AG20443 (cell line): ENCODE results near the gene ITPKB.
"Not testable (repeated sequence)": the region's sequence is repeated elsewhere in the genome, so short reads cannot be mapped to it uniquely, and the experiment has no call there.

Source experiments
- DNase-seq: peaks from one replicate; pipeline ENCODE4 v3.0.0; 2012; ENCODE audit warnings: low spot score, mixed read lengths

ITPKB gene

DNA sequence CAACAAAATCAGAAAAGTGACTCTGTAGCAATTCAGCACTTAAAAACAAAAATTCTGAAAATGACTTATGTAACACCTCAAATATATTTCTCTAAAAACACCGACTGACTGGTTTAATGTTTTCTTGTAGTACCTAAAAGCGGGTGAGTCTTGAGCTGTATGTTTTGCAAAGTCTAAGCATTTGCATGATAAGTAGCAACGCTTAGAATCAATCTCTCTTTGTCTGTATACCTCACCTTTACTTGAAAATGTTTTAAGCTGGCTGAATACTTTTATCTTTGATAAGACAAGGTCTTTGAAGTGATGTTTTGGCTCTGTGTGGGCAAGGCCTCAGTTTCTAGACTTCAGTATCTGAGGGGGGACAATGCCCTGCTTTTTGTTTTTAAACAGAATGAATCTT lies 8.2 kb downstream of the ITPKB start:
- DNase-seq, result no peak

DNA sequence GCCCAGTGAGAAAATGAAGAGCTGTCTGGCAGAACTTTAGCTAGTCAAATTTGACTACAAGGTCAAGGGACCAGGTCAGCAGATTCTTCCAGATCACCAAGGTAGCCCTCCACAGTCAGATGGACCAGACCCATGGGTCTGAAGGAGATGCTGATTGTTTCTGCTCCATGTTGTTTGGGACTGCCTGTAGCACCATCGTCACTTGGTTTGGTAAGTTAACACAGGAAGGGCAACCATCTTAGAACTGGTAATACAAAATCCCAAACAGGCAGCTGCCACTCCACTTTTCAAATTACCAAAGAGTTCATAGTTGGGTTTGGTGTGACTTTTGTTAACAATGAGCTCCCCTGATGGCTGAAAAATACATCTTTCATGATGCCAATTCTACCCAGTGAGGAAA lies 9.0 kb downstream of the ITPKB start:
- no peak for DNase-seq

DNA sequence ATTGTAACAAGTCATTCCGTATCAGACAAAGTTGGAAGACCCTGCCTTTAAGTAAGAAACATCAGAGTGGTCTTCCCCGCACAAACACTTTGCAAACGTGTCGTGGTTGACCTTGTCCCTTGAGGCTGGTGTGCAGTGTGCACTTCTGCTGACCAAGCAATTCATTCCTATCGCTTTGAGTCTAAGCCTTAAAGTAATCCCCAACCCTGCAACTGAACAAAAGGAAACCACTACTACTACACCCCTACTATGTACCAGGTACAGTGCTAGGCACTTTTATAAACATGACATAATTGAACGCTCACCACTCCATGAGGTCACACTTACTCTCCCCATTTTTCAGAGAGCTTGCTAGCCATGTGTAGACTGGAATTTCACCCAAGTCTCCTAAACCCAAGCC lies 10.6 kb downstream of the ITPKB start:
- no peak for DNase-seq

DNA sequence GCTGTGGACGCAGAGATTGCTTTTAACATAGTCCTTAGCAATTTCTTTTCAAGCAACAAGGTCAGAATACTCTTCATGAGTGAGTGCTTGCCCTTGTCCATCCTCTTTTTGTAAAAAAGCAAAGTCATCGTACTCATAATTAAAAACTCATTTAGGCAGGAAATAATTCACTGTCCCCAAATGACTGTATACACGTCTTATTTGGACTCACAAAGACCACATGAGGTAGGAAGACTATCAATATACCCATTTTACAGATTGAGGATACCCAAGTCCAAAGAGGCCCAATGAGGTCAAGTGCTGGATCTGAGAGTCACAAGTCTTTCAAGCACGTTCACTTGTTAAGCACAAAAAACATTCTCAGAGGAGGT lies 13.2 kb downstream of the ITPKB start:
- DNase-seq, result no peak

DNA sequence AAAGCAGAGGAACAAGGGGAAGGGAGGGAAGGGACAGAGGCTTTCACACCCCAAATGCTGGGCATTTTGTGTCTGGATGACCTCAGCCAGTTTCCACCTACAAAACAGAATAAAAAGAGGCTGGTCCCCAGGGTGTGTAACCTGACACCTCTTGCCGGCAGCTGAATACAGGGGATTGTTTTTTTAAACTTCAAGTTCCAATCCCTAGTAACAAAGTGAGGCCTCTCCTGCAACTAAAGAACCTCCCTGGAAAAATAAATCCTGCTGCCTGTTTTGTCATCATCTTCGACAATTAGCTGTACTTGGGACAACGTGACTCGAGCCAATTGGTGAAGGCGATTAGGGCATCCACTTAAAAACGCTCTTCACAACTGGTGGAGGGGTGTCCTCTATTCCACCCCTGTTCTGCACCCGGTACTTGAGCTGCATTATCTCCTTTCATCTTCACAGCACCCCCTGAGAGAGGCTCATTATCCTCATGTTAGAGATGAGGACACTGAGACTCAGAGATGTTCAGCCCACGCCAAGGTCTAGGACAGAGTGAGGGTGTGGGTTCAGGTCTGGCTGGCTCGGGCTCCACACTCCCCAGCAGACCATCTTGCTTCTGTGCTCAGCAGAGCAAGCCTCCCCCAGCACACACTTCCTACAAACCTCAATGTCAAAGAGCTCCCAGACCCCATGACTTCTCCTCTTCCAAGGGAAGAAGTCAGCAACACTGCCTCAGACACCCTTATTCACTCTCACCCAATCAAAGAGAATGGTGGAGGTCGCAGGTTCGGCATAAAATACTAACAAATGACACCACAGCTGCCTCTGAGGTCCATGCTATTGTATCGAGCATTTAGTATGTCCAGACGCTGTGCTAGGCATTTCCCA lies 15.2 kb downstream of the ITPKB start:
- peak; percentile 56 for DNase-seq

DNA sequence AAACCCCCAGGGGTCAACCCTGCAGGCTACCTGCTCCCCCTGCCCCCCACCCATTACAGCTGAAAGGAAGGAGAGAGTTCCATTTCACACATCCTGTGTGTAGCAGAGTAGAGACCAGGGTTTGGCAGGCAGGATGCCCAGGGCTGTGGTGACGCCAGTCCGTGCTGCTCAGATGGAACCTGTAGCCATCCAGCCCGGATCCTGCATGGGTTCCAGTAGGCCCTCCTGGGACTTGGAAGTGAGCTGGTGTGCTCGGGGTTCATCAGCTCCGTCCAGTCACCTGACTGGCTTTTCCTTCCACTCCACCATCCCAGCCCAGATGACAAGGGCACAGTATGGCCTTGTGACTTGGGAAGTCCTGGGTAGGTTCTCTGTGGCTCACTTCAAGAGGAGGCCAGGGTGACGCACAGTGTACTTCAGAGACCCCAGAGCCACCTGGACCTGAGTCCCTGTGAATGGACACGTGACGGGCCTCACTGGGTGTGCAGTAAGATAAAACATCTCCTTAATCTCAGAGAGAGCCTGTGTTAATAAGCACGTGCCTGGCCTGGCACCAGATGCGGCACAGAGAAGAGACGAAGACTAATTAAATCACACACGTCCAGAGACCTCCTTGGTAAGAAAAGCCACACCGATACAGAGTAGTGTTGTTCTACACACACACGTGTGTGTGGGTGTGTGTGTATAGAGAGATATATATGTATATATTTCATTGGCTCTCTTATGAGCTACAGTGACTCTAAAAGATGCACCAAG lies 16.0 kb downstream of the ITPKB start:
- no peak for DNase-seq

DNA sequence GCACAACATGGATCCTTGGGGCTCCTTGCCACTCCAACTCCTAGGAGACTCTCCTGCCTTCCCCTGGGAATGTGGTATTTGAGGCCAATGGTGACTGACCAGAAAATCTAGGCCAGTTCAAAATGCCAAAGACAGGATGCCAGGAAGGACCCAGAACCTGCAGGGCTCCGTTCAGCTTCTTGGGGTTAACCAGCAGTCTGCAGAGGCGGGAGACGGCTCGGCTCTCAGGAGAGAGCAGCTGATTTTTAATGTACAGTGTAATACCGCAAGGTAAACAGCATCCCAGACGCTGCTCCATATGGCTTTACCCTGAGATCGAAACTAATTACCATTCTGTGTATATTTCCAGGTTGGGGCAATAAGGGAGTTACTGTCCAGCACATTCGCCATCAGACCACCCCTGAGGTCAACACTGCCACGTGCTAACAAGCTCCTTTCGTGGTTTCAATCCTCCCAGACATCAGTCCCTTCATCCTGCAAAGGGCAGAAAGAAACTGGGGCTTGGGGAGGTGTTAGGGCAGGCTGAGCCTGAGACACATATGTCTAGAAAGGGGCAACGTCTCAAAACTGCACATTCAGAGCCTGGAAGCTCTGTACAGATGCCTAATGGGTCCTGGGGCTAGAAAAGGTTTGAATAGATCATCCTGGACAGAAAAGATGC lies 16.7 kb downstream of the ITPKB start:
- no peak for DNase-seq

DNA sequence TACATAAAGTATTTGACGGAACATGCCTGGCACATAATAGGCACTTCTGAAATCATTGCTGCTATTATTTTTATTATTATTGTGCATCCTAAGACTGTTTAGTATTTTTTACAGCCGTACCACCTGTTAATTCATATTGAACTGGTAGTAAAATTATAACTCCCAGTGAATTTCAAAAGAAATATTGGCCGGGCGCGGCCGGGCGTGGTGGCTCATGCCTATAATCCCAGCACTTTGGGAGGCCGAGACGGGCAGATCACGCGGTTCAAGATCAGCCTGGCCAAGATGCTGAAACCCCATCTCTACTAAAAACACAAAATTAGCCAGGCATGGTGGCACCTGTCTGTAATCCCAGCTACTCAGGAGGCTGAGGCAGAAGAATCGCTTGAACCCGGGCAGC lies 18.5 kb downstream of the ITPKB start:
- DNase-seq, result not testable (repeated sequence)

DNA sequence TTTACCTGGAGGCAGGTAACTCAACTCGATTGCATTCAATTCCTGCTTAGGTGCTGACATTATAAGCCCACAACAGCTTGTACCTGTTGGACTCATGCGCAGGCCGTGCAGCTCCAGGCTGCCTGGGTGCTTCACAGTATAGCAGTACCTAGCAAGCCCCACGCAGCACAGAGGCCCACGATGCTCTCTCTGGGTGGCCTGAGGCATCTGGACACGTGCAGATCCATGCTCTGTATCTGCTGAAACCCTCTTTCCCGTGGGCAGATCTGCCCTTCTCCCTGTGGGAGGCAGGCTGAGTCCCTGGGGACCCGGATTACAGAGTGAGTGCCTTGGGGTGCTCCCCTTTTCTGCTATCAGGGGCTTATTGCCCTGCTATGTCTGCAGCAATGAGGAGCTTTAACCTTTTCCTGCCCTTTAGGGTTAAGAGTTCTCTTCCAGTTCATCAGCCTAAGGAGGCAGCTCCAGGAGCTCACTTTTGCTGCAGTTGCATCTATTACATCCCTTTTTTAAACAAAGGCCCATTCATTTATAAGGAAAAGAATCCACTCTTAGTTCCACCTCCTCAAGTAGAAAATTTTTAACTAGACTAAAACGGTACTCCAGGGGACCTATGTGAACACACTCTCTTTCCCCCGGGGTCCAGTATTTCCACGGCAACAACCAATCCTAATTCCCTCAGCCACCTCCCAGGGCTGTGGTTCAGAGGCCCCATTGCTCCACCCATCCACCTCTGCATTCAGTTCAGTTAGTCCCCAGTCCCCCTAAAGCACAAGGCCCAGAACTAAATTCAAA lies 19.3 kb downstream of the ITPKB start:
- no peak for DNase-seq

DNA sequence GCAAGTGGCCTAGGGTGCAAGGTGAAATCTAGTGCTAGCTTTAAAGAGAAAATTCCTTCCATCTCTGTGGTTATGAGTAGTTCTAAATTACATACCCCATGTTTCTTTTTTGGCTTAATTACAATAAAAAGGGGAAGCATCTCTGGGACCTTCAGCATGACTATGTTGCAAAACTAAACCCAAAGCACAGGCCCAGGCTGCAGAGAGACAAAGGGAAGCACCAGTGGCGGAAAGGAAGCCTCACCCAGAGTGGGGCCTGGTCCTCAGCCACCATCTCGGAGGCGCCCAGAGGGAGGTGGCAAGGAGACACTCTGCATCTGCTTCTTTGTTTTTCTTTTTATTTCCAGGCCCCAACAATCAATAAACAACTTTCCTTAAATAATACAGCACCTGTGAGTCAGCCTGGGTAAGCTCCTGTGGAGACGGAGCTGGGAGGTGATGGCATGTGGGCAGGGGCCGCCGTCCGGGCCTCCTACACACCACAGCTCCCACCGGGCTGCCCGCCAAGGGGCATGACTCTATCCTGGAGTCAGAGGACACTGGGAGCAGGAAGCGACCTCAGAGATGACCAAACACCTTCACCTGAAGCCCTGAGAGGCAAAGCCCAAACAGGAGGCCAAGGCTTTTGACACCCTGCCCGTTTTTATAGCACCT lies 21.7 kb downstream of the ITPKB start:
- DNase-seq, result no peak

DNA sequence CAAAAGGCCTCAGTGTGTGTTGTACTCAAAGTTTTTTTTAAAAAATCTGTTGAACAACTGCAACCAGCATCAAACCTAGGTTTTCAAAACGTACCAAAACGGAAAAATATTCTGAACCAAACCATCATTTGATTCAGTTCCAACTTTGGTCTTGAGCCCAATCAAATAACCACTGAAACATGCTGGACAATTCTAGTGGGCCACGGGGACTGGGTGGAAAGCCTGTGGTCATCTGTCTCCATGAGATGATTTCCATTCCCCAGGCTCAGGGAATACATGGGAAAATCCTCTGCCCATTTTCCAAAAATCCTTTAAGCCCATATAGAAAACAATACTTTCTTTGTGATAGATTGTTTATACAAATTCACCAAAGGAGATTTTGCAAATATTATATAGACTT lies 22.5 kb downstream of the ITPKB start:
- DNase-seq, result no peak

DNA sequence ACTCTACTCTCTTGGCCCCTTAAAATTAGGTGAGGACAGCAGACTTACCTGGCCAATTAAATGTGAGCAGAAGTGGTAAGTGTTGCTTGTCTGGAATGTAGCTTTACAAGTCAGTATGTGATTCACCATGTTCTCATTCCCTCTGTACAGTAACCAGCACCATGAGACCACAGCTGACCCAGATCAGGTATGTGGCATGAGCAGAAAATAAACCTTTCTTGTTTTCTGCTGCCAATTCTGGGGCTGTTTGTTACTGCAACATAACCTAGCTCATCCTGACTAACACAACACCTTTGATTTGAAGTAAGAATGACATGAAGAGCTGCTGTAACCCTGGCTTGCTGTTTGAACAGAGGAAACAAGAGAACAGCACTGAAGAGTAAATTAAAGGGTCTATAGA lies 24.9 kb downstream of the ITPKB start:
- DNase-seq, result no peak

DNA sequence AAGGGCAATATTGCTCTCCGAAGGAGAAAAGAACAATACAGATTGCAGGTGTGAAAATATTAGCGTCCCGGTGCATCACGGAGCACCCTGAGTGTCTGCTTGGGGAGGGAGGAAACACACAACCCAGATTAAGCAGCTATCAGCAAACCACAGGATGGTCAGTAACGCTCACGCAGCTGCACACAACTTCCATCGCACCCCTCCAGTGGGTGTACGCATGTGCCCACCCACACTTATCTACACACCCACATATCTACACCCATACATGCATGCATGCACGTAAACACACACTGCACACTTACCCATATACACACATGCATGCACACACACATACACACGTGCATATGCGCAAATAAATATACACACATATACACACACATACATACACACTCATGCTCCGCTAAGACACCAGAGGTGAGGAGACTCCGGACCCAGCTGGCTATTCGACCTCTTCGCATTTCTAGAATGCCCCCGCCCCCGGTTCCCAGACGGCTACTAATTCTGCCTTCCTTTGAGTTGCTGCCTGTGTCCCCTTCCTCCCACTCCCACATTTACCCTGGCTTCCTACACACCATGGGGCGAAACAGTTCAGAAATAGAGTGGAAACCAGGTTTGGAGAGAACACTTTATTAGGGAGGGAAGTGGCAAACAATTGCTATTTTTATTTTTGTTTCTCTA lies 26.2 kb downstream of the ITPKB start:
- DNase-seq, result no peak

DNA sequence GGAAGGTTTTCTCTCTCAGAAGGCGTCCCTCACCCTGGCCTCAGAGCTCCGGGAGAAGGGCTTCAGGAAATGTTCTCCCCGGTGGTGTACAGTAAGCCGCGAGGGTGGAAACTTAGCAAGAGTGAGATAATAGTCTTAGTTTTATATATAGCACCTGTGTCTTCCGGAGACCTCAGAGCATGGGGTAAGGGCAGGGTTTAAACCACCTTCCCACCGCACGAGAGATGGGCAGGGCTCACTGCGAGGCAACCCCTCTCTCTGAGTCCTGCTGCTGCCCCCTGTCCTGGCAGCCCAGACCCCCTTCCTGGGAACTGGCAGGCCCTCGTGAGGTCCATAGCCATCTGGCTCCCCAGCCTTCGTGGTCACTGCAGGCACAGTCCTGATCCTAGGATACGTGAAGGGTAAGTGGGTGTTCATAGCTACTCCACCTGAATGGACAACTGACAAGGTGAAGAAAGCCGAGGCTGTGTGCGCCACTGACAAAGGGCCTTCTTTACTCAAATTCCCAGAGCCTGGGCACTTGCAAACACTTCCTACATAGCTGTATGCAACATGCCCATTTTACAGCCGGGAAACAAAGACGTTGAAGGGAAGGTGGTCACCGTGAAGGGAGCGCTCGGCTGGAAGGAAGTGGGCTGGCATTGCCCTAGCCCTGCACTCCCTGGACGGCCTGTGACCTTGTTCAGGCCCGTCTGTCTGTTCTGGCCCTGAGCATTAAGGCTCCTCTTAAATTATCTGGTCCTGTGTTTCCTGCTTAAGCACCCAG lies 26.9 kb downstream of the ITPKB start:
- DNase-seq, result no peak

DNA sequence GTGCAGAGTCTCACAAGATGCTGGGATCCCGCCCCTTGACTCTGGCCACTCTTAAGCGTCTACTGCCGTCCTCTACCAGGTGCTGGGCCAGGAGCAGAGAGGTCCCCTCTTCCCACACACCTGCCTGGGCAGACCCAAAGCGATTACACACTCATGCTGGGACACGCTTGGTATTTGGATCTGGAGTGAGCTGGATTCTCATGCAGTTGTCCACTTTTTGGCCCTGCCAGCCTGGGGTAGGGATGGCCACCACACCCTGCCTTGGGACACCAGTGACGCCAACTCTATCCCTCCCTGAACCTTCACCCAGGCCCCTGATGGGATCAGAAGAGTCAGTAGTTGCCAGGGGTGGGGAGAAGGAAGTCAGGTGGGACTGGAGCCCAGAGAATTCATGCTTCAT lies 28.6 kb downstream of the ITPKB start:
- DNase-seq, result no peak

DNA sequence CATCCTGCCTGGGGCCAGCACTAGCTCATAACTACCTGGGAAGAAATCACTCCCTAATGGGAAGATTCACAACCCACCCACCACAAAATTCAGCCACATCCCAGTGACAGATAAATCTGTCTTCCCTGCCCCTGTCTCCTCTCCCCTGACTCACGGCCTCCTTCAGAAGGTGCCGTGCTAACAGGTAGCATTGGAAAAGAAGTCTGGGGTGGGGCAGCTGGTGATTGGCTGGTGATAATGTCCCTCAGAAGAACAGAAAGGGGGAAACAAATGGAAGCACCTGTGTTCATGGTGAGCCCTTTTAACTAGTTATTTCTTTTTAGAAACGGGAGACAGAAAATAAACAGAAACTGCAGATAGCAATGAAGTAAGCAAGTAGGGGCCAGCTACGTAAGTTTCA lies 29.1 kb downstream of the ITPKB start:
- no peak for DNase-seq

DNA sequence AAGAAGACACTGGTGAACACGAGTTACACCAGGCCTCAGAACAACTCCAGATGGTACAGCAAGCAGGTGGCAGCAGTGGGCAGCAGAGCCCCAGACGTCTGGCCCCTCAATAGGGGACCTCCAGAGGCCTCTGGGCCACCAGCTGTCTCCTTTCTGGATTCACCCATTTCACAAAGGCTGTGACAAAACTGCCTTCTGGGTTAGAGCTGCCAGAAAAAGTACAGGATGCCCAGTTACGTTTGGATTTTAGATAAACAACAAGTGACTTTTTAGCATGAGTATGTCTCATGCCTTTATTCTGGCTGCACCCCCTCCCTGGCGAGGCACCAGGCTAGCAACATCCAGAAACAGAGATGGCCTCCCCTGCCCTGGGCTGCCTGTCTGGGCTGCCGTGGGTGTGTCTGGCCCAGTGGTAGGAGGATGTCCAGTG lies 30.1 kb downstream of the ITPKB start:
- DNase-seq, result no peak

DNA sequence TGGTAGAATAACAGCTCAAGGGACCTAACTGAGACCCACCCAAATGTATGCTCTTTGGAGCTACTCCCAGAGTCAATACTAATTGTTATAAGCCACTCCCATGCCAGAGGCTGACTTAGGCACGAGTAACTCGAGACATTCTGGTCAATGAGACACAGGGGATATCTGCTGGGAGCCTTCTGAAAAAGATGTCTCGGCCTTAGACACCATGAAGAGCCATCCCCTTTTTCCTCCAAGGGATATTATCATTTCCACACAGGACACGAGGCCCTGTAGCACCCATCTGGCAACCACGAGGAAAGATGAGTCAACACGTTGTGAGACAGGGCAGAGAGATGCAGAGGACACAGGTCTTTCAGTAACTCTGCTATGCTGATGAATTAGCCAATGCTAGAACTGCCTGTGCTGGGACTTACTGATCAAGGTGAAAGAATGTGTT lies 30.7 kb downstream of the ITPKB start:
- DNase-seq, result peak; percentile 81

DNA sequence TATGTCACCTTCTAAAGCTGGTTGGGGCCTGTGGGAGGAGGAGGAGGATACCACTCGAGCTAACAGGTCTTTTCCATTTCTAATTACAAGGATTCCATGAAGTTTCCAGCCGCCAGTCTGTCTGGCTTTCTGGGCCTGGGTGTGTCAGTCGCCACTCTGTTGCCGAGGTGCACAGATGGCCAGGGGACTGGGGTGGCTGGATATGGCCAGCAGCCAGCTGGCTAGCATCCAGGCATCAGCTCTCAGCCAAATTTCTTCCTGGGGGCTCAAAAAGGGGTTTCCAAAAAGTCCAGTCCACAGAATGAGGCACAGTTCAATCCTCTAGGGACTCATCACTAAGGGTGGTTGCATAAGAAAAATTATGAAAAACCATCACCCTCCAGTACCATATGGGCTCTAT lies 32.4 kb downstream of the ITPKB start:
- no peak for DNase-seq
